Measurements from ENCODE around the gene VAV2.
A peak's percentile ranks its signal among the peaks of the same experiment; 100 is the strongest.

Gene VAV2

DNA sequence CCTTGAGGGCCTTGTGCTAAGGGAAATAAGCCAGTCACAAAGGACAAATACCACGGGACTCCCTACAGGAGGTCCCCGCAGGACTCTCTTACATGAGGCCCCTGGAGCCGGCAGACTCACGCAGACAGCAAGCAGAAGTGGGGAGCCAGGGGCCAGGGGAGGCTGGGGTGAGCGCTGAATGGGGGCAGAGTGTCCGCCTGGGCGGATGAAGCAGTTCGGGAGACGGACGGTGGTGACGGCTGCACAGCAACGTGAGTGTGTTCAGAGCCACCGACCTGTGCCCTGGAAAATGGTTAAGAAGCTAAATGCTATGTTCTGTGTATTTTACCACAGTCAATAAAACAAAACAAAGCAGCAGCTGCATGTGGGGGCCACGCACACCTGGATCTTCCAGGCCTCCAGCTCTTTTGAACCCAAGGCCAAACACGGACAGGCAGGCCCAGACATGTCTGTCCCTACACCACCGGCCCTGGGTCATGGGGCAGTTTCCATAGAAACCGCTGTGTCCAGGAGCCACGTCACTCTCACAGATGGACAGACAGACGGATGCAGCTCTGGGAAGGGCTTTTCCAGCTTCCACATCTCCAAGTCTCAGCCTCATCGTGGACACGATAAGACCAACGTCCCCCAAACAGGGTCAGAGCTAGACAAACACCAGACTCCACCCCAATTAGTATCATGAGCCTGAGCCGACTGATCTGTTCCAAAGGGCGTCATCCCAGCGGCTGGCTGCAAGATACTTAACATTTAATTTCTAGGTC lies 103.9 kb downstream of the VAV2 start:
- no peak for DNase-seq

- DNase-seq = no peak
Observed at GRCh38 chr9:133887540-133888047, 104.5 kb downstream of the VAV2 start.

DNA sequence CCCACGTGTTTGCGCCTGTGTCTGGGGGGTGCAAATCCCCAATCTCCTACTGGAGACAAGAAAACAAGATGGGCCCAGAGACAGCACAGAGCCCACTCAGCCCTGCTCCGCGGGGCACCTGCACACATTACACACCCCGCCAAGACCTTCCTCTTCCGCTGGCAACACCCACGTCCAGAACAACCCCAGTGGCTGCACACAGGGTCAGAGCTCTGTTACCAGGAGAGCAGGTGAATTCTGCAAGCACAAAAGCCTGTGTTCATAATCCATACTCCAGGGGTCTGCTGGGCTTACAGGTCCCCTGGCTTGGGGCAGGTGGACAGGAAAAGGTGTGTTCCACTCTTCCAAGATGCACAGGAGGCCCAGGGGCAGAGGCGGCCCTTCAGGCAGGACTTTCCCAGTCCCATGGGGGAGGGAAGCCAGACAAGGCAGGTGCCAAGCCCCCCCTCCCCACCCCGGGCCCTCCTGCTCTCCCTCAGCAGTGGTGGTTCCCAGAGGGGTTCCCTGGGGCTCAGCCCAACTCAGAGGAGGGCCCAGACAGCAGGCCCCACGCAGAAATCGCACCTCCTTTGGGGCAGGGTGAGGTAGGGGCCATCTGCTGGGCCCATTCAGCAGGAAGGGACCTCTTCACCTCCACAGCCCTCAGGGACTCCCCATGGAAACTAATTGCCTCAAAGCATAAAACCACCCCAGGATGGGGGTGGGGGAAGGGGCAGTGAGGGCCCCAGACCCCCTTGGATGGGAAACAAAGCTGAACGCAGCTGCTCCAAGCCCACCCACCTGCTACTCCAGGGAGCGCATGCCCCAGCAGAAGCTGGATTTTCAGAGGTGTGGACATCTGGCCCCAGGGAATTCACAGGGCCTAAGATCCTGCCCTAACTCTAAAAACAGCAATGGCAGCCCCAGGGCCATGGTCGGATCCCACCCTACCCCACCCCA lies 105.3 kb downstream of the VAV2 start:
- DNase-seq = no peak

DNA sequence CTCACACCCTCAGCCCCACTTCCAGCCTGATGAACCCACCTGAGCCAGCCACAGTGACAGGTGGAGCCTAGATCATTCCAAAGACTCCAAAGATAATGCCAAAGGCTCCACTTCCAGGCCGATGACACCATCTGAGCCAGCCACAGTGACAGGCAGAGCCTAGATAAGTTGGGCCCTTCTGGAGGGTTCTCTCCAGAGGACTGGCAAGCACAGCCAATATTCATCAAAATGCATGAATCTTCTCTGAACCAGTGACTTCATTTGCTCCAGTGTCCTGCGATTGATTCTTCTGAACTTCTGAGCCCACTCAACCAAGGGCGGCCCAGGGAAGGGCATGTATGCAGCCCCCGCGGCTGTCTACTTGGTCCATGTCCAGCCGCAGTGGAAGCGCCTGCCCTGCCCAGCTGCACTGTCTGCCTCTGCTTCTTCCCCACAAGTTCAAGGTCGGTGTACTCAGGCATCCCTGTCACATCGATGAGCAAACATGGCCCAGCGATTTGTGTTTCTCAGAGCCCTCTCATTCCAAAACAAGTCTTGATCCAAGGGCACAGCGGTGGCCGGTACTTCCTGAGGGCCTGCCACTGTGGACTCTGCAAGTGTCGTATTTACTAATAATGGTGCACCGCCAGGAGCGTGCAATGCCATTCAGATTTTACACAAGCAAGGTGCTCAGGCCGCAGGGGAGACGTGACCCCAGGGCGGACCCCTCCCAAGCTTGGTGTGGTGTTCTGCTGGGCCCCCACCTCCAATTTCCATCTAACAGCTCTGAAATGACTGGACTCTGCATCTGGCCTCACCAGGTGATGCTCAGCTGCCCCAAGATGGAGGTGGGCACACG lies 107.0 kb downstream of the VAV2 start:
- no peak for DNase-seq

GRCh38 chr9:133882849-133883755 lies 109.0 kb downstream of the VAV2 start:
- DNase-seq = no peak

DNA sequence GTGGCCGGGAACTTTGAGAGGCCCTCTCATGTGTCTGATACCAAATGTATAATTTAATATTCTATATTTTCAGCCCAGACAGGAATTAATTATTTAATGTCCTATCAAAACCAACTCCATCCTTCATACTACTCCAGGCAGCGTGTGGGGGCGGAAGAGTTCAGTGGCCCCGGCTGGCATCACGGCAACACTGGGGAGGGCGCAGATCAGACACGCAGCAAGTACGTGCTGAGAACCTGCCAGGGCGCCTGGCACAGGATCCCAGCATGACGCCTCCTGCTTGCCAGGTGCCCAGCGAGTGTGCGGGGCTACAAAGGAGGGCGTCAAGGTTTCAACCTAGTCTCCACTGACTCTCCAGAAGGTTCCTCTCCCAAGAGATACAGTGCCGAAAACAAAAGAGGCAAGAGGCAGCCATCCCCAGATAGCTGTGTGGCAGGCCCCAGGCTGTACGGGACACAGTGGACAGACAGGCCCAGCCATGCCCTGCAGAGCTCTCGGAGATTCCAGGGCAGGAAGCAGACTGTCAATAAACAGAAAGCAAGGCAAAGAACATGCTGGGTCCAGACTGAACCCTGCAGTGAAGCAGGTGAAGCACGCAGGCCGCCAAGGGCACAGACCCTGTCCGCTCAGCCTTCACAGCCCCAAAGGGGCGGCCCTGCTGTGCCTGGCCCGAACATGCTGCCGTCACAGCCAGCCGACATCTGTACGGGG lies 110.3 kb downstream of the VAV2 start:
- DNase-seq = no peak

GRCh38 chr9:133880851-133881661 lies 111.1 kb downstream of the VAV2 start:
- DNase-seq = no peak

DNA sequence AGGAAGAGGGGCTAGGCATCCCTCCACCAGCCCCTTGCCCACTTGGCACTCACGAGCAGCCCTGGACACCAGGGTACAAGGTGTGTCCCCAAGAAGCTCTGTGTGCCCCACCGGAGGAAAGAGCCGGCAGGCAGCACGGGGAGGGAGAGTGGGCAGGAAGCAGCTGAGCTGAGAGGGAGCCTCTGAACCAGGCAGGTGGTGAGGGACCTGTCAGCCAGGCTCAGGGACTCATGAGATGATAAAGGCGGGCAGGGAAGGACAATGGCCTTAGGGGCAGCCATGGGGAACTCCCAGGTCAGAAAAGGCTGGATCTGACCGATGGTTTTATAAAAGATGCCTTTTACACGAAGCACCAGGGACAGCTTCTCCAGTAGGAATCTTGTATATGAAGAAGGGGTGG lies 112.0 kb downstream of the VAV2 start:
- no peak for DNase-seq

- DNase-seq = no peak
Observed at GRCh38 chr9:133879615-133880014, 112.5 kb downstream of the VAV2 start.

DNA sequence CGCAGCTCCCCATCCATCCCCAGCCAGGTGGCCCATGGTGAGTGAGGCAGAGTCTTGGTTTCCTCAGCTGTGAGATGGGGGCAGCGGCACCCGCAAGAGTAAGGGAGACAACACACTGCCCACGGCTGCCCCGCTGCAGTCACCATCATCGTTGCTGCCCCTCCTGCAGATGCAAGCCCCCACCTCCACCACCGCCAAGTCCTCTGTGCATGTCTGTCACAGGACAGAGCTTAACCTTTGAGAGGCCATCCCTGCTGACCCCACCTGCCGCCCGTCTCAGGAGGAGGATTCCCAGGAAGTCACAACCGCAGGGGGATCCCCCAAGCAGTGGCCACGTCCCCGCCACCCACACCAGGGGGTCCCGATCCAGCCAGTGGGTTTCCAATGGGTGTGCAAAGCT lies 113.7 kb downstream of the VAV2 start:
- DNase-seq = no peak

- no peak for DNase-seq
Observed at GRCh38 chr9:133877967-133878366, 114.2 kb downstream of the VAV2 start.

DNA sequence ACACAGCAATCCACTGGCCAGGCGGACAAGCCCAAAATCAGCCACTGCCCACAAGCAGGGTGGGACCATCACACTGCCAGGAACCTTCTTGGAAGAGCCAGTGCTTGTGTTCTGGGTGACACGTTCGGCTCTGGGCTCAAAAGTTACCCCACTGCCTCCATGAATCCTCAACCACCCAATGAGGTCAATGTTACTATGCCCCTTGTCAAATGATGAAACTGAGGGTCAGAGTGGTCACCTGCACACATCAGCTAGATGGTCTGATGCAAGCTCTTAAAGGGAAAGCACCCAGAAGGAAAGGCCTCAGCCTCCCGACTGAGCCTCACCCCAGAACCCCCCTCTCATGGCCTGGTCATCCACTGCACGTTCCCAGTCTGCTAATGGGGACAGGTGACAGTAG lies 114.8 kb downstream of the VAV2 start:
- no peak for DNase-seq

DNA sequence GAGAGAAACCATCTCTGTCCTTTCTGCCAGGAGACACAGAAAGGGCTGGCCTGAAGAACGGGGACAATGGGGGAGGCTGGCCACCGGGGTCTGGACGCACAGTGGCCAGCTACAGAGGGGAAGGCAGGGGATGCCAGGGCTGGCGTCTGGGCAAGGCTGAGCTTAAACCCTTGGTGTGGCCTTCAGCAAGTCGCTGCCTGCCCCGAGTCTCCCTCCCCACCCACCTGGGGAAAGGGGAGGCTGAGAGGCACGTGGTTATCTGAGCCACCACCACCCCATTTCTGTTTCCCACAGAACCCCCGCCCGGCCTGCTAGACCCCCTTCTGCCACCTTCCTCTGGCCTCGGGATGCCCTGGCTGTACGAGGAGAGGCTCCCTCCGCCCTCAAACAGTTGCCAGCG lies 115.3 kb downstream of the VAV2 start:
- no peak for DNase-seq

GRCh38 chr9:133876144-133876543 lies 116.0 kb downstream of the VAV2 start:
- DNase-seq = peak; percentile 18

GRCh38 chr9:133875131-133875530 lies 117.0 kb downstream of the VAV2 start:
- no peak for DNase-seq

DNA sequence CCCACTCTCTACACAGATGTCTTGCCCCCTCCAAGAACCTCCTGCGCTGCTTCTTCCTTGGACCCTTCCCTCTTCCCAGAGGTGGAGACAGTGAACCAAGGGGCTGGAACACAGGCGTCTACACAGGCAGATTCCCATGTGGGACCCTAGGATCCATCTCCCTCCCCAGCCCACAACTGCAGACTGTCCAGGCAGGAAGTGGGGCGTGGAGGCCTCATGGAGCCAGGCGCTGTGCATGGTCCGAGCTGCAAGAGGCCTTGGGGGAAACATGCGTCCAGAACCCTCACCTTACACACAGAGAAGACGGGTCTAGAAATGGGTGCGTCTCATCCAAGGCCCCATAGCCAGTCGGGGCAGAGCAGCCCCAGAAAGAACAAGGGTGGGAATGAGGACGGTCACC lies 117.5 kb downstream of the VAV2 start:
- no peak for DNase-seq

DNA sequence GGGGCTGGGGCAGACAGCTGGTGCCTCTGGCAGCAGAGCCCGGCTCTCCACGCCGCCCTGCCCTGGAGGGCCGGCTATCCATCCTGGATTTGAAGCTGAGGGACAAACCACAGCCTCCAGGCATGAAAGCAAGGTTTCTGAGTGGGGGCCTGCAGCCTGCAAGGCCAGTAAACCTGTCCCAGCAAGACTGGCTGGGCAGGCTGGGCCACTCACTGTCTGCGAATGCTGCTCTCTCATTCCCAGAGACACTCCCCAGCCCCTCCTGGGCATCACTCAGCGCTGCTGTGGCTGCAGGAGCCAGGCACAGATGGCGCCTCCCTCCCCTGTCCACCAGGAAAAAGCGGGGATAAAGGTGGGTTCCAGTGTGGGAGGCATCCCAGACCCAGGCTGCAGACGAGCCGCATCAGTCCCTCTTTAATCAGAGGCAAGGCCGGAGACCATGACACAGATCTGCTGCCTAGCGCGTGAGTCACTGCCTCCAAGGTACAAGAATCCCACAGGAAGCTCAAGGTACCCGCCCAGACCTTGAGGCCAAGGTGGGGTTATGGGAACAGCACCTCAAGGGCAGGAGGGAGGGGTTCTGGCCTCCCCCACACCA lies 118.0 kb downstream of the VAV2 start:
- DNase-seq = no peak

GRCh38 chr9:133873461-133873891 lies 118.6 kb downstream of the VAV2 start:
- no peak for DNase-seq

DNA sequence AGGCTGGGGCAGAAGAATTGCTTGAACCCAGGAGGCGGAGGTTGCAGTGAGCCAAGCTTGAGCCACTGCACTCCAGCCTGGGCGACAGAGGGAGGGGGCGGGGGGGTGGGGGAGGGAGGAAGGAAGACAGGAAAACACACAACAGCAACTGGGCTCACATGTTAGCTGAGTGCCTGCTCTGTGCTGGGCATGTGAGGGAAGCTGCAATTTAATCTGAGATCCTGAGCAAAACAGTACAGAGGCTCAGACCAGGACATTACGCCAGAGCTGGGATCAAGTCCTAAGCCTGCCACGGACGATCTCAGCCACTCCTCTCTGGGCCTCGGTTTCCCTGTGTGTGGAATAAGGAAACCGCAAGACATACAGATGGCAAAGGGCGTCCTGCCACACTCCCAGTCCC lies 119.1 kb downstream of the VAV2 start:
- no peak for DNase-seq

Measured in OCI-M1 (cell line).